Activated CD4-positive, alpha-beta T cell treated with anti-CD3 and anti-CD28 coated beads, Interleukin-2, Interleukin-4, amounts not matched to agents 100 ng/mL and 50 ng/mL, durations not matched to agents 16 hours and 8 hours (primary cell): ENCODE measurements around the gene YPEL4.
"Not testable (repeated sequence)": the region's sequence is repeated elsewhere in the genome, so short reads cannot be mapped to it uniquely, and the experiment has no call there.

Experiments used
- DNase-seq: peaks from one replicate; pipeline ENCODE4 v3.0.0-alpha.2; 2020; ENCODE audit warnings: low spot score

Gene YPEL4, protein sequence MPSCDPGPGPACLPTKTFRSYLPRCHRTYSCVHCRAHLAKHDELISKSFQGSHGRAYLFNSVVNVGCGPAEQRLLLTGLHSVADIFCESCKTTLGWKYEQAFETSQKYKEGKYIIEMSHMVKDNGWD

GRCh38 chr11:57649826-57650738 lies at the start of gene YPEL4:
TSS of gene YPEL4 (minus strand) at chr11:57649912. CDS start at chr11:57647107, 2,805 bp downstream.
- peak; percentile 39 for DNase-seq

DNA sequence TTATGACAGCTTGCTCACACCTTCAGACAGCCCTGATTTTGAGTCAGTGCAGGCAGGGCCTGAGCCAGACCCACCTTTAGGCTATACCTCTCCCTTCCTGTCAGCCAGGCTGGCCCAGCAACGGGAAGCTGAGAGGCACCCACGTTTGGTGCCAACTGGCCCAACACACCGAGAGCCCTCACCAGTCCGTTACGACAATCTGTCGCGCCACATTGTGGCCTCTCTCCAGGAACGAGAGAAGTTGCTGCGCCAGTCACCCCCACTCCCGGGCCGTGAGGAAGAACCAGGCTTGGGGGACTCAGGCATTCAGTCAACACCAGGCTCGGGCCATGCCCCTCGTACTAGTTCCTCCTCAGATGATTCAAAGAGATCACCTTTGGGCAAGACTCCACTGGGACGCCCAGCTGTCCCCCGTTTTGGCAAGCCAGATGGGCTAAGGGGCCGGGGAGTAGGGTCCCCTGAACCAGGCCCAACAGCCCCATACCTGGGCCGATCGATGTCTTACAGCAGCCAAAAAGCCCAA lies 49.2 kb upstream of the YPEL4 start:
- DNase-seq, result no peak

DNA sequence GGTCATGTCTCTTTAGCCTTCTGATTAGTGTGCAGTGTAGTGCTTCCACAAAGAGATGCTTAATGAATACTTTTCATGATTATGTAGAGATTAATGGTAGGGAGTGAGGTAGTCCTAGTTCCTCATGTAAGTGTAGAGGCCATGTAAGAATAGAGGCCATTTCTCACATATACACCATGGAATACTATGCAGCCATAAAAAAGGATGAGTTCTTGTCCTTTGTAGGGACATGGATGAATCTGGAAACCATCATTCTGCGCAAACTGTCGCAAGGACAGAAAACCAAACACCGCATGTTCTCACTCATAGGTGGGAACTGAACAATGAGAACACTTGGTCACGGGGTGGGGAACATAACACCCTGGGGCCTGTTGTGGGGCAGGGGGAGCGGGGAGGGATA lies 40.8 kb upstream of the YPEL4 start:
- DNase-seq, result not testable (repeated sequence)

GRCh38 chr11:57681168-57681567 lies 31.5 kb upstream of the YPEL4 start:
- DNase-seq, result no peak

GRCh38 chr11:57680552-57680874 lies 30.8 kb upstream of the YPEL4 start:
- peak; percentile 33 for DNase-seq

GRCh38 chr11:57679396-57679795 lies 29.7 kb upstream of the YPEL4 start:
- DNase-seq, result no peak

DNA sequence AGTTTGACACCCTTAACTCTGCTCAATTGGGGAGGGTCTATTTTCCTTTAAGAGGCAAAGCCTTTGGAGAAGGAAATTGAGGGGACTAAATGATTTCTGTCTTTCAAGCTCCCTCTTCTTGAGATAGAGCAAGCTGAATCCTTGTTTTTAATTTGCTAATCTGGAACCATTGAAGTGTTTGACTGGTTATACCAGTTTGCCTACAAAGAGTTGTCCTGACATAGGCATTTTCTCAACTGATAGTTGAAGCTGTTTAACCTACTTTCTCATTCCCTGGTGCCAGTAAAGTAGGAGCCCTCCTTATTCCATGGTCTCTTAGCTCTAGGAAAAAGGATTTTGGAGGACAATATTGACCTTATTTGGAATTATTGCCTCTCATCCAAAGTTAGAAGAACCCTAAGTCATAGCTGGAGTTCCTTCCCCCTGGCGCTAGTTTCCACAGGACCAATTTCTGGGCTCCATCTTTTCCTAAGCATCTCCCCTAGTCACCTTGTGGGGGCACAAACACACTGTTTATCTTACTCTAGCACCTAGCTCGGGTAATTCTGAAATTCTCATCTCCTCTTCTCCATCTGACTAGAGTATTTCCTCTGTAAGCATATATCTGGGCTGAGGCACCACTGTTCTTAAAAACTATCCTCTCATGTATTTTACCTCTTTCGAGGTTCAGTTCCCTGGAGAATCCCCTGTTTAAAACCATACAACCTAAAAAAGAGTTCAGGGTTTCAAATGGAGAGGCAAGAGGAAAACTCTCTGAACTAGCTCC lies 25.6 kb upstream of the YPEL4 start:
- no peak for DNase-seq

DNA sequence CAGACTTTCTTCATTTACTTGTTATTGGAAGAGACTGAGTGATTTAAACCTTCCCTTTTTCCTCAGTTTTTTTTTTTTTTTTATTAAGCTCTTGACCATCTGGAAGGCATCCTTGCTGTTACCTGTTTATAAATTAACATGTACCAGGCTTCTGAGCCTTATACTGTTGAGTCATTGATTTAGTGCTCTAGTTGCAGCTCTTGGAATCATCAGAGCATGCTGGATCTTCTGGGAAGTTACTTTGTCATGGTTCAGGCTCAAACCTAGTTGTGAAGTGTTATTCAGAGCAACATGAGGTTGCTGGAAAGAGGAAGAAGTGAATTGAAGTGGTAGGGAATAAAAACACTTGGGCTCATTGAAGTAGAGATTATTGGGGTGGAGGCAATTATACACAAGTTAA lies 24.5 kb upstream of the YPEL4 start:
- no peak for DNase-seq

DNA sequence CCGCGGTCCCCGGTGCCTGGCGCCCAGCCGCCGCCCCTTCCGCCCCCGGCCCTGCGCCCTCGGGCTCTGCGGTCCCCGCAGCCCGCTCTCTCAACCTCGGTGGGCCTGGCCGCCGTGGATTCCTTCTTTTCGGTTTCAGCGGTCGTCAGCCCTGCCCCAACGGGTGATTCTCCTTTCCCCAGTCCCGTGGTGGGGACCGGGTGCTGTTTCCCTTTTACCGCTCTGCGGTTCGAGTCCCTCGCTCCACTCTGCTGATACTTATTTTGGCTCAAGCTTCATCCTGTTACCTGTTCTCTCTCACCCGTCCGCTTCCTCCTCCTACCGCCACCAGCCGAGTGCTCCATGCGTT lies 18.7 kb upstream of the YPEL4 start:
- DNase-seq, result peak; percentile 32

- DNase-seq, result peak; percentile 99
Measured at GRCh38 chr11:57667736-57668433, 18.2 kb upstream of the YPEL4 start, which contains the start of gene ZDHHC5. TSS of gene ZDHHC5 (plus strand) at chr11:57668114. CDS start at chr11:57673091, 4,977 bp downstream.

- DNase-seq, result peak; percentile 96
Measured at GRCh38 chr11:57667117-57667735, 17.5 kb upstream of the YPEL4 start.

- no peak for DNase-seq
Measured at GRCh38 chr11:57663975-57664374, 14.3 kb upstream of the YPEL4 start.

- no peak for DNase-seq
Measured at GRCh38 chr11:57662893-57663292, 13.2 kb upstream of the YPEL4 start.

DNA sequence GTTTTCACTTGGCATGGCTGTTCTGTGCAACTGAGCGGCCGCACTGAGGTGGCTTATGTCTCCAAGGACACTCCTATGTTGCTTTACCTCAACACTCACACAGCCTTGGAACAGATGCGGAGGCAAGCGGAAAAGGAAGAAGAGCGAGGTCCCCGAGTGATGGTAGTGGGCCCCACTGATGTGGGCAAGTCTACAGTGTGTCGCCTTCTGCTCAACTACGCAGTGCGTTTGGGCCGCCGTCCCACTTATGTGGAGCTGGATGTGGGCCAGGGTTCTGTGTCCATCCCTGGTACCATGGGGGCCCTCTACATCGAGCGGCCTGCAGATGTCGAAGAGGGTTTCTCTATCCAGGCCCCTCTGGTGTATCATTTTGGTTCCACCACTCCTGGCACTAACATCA lies 10.0 kb upstream of the YPEL4 start:
- no peak for DNase-seq

GRCh38 chr11:57658023-57658361 lies 8.3 kb upstream of the YPEL4 start:
- DNase-seq, result no peak

DNA sequence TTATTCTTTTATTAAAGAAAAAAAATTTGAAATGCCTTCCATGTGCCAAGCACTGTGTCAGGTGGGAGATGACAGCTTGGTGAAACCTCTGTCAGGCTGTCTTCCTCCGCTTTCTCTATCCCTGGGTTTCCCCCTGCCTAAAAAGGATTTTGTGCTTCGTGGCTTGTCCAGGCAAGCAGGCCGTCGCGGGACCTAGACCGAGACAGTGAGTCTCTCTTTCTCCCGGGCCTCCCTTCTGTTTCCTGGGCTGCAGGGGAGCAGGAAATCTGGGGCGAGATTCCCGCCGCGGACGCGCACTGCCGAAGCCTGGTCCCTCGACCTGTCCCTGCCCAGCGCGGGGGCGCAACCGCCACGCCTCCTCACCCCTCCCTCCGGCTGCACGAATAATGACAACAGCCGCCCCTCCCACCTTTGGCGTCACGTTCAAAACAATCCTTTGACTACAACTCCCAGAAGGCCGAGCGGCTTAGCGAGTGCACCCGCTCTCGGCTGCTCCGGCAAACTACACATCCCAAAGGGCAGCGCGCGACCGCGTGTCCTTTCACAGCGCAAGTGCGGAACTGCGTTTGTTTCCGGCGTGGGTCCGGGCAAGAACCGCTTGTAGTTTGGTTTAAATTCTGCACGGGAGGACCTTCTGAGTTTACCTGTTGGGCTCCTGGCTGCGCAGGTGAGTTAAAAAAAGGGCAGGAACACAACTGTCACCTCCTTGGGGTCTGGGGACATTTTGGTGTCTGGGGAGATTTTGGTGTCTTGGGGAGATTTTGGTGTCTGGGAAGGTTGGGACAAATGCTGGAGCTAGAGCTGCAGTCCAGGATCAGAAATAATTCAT lies 7.7 kb upstream of the YPEL4 start, which contains the start of gene CLP1:
Gene CLP1 (plus strand): TSS at position 569 of the 829 bp plus-strand sequence. CDS start 1,715 bp downstream, outside the sequence.
- peak; percentile 99 for DNase-seq

- no peak for DNase-seq
Measured at GRCh38 chr11:57656885-57657193, 7.1 kb upstream of the YPEL4 start.

GRCh38 chr11:57653163-57653562 lies 3.5 kb upstream of the YPEL4 start:
- no peak for DNase-seq

DNA sequence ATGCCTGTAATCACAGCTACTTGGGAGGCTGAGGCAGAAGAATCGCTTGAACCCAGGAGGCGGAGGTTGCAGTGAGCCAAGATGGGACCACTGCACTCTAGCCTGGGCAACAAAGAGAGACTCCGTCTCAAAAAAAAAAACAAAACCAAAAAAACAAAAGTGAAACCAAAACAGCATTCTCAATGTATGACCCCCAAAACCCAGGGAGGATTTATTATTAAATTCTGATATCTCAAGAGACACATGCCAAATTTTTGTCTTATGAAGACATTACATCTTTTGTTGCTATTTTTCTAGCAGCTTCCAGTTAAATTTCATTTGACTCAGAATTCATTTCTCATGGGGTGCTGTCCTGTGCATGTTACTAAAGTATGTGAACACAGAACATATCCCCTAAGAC lies 3.0 kb upstream of the YPEL4 start:
- no peak for DNase-seq

GRCh38 chr11:57652230-57652629 lies 2.5 kb upstream of the YPEL4 start:
- not testable (repeated sequence) for DNase-seq

DNA sequence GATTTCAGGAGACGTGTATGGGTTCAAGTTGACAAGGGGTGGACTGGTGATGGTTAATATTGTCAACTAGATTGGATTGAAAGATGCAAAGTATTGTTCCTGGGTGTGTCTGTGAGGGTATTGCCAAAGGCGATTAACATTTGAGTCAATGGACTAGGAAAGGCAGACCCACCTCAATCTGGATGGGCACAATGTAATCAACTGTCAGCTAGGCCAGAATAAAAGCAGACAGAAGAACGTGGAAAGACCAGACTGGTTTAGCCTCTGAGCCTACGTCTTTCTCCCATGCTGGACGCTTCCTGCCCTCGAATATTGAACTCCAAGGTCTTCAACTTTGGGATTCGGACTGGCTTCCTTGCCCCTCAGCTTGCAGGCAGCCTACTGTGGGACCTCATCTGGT lies 1.7 kb upstream of the YPEL4 start:
- DNase-seq, result no peak
